Hematopoietic multipotent progenitor cell treated with erythropoietin and hydrocortisone succinate and interleukin-3 and kit ligand, for 17 days (in vitro differentiated cells): ENCODE results near the gene GDI2.

Experiments used
- DNase-seq: peaks from one replicate; pipeline ENCODE4 v3.0.0-alpha.2; 2015; ENCODE audit warnings: low spot score

The GDI2 gene

GRCh38 chr10:5741276-5741675 lies 72.0 kb downstream of the GDI2 start:
- DNase-seq, result no peak

GRCh38 chr10:5738427-5738826 lies 74.8 kb downstream of the GDI2 start:
- no peak for DNase-seq

- no peak for DNase-seq
Measured at GRCh38 chr10:5737352-5737751, 75.9 kb downstream of the GDI2 start.

- DNase-seq, result no peak
Measured at GRCh38 chr10:5736591-5736990, 76.6 kb downstream of the GDI2 start.

- no peak for DNase-seq
Measured at GRCh38 chr10:5735119-5735518, 78.1 kb downstream of the GDI2 start.

GRCh38 chr10:5732141-5732540 lies 81.1 kb downstream of the GDI2 start:
- DNase-seq, result no peak

GRCh38 chr10:5731559-5731958 lies 81.7 kb downstream of the GDI2 start:
- DNase-seq, result no peak

- no peak for DNase-seq
Measured at GRCh38 chr10:5730766-5731165, 82.5 kb downstream of the GDI2 start.

GRCh38 chr10:5723692-5724091 lies 89.5 kb downstream of the GDI2 start:
- no peak for DNase-seq

GRCh38 chr10:5720182-5720581 lies 93.1 kb downstream of the GDI2 start:
- no peak for DNase-seq

- DNase-seq, result no peak
Measured at GRCh38 chr10:5719546-5719945, 93.7 kb downstream of the GDI2 start.
